ENCODE results near the gene ACYP2. TPM values are rescaled to one million over a fixed set of nuclear protein-coding genes. Genes with fewer than 3 reads are reported as not detected.

The ACYP2 gene
- total RNA-seq, 1 experiment from 2014 or later: 7.0 TPM

DNA sequence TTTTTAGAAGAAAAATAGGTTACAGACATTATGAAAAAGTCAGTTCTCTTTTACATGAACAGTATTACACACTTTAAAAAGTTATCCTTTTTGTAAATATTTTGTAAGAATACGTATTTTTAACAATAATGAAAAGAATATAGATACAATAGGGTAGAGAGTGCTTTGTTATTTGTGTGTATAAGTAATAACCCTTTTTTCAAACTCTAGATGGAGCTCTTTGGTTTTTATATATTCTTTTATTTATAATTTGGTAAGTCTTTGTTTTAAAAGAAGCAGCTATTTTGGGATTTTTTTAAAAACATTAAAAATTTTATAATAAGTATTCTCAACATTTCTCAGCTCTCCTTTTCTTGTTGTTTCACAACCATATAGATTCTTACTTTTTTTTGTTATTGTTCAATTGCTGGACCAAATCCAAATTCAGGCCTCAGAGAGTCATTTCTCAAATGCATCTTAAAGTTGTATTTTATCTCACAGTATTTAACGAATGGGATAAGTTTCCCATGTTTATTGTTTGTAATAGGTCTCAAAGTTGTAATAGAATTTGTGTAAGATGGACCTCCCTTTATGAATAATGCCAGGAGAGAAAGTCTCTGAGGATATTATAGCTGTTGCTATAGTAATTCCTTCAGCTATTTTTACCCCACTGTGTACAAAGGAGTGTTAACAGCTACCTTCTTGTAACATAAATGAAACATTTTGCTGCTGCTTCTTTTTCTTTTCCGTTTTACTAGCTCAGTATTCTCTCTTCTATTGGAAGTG lies 46.4 kb downstream of the ACYP2 start:
- H3K27me3 ChIP-seq: no peaks in the 10 kb centered on the region
- DNase-seq: no peak
- no peak overlapping the region for H3K4me3 ChIP-seq
- H3K36me3 ChIP-seq: no peaks in the 10 kb centered on the region
- no peaks in the 10 kb centered on the region for H3K9me3 ChIP-seq (replicated peaks)
- no peak overlapping the region for H3K27ac ChIP-seq
- H3K4me1 ChIP-seq: no peaks in the 10 kb centered on the region

- H3K4me1 ChIP-seq: no peaks in the 10 kb centered on the region
Observed at GRCh38 chr2:54164106-54164505, 48.7 kb downstream of the ACYP2 start.

DNA sequence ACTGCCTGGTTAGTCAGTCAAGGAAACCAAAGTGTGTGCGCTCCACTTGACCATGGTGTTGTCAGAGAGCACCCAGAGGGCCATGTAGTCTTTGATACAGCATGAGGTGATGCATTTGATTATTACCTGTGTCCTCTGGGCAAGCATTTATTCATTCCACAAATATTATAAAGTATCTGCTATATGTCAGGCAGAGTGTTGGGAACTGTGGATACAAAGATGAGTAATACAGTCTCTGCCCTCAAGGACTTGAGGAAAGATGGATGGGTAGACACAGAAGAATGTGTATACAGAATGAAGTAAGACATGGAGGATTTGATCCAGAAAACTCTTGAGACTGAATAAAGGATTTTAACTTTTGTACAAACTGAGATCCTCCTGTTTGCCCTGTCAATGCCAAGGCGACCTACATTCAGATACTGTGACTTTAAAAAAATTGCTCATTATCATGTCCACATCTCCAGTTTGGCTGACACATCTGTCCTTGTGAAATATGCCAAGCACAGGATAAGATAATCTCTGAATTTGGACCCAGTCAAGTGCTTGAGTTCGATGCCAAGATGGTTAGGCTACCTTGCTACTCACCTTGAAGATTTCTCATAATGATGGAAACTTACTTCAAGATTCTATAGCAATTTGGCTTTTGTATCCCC lies 50.8 kb downstream of the ACYP2 start:
- H3K27me3 ChIP-seq: no peaks in the 10 kb centered on the region
- H3K4me3 ChIP-seq: no peak overlapping the region
- no peaks in the 10 kb centered on the region for H3K36me3 ChIP-seq
- no peak for DNase-seq
- H3K27ac ChIP-seq: no peak overlapping the region
- no peaks in the 10 kb centered on the region for H3K9me3 ChIP-seq (replicated peaks)
- H3K4me1 ChIP-seq: no peaks in the 10 kb centered on the region

More at GRCh38 chr2:54164106-54164505, 48.7 kb downstream of the ACYP2 start:
- DNase-seq: no peak
- Histone ChIP-seq H3K27ac (no peak overlapping the region), H3K4me3 (no peak overlapping the region), H3K27me3 (no peaks in the 10 kb centered on the region), H3K9me3 (replicated peaks) (no peaks in the 10 kb centered on the region), H3K36me3 (no peaks in the 10 kb centered on the region)

GRCh38 chr2:54176577-54176976 lies 61.2 kb downstream of the ACYP2 start:
- Histone ChIP-seq H3K4me1 (no peaks in the 10 kb centered on the region), H3K27ac (no peak overlapping the region), H3K9me3 (replicated peaks) (no peaks in the 10 kb centered on the region), H3K27me3 (no peaks in the 10 kb centered on the region), H3K4me3 (no peak overlapping the region), H3K36me3 (no peaks in the 10 kb centered on the region)
- peak; percentile 76 to 88 for DNase-seq

- DNase-seq: no peak
- Histone ChIP-seq H3K4me3 (no peak overlapping the region), H3K27ac (no peak overlapping the region), H3K4me1 (no peaks in the 10 kb centered on the region), H3K27me3 (no peaks in the 10 kb centered on the region), H3K36me3 (no peaks in the 10 kb centered on the region), H3K9me3 (replicated peaks) (no peaks in the 10 kb centered on the region)
Observed at GRCh38 chr2:54183281-54183680, 67.9 kb downstream of the ACYP2 start.

GRCh38 chr2:54183972-54184371 lies 68.6 kb downstream of the ACYP2 start:
- no peaks in the 10 kb centered on the region for H3K9me3 ChIP-seq (replicated peaks)
- no peak for DNase-seq
- H3K4me1 ChIP-seq: no peaks in the 10 kb centered on the region
- no peaks in the 10 kb centered on the region for H3K36me3 ChIP-seq
- H3K27ac ChIP-seq: no peak overlapping the region
- no peak overlapping the region for H3K4me3 ChIP-seq
- no peaks in the 10 kb centered on the region for H3K27me3 ChIP-seq

GRCh38 chr2:54185105-54185504 lies 69.7 kb downstream of the ACYP2 start:
- Histone ChIP-seq H3K36me3 (no peaks in the 10 kb centered on the region), H3K9me3 (replicated peaks) (no peaks in the 10 kb centered on the region), H3K27ac (no peak overlapping the region), H3K4me3 (no peak overlapping the region), H3K27me3 (no peaks in the 10 kb centered on the region), H3K4me1 (no peaks in the 10 kb centered on the region)
- no peak for DNase-seq

DNA sequence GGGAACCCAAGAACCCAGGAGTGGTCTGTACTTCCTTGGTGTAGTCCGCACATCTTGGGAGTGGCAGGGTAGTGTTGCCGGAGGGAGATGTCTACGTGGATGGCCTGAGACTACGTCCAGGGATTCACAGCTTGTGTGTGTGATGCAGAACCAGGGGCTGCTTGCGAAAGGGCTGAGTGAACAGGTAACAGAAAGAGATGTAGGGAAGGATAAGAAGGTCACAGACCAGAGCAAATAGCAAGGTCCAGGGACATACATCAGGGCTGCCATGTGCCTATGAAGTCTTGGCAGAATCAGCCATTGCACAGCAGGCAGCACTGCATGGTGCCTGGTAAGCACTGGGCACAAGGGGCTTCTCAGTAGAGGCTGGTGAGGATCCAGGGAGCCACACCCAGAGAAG lies 71.9 kb downstream of the ACYP2 start:
- DNase-seq: no peak
- Histone ChIP-seq H3K4me1 (no peaks in the 10 kb centered on the region), H3K27ac (no peak overlapping the region), H3K27me3 (no peaks in the 10 kb centered on the region), H3K4me3 (no peak overlapping the region), H3K9me3 (replicated peaks) (no peaks in the 10 kb centered on the region), H3K36me3 (no peaks in the 10 kb centered on the region)

DNA sequence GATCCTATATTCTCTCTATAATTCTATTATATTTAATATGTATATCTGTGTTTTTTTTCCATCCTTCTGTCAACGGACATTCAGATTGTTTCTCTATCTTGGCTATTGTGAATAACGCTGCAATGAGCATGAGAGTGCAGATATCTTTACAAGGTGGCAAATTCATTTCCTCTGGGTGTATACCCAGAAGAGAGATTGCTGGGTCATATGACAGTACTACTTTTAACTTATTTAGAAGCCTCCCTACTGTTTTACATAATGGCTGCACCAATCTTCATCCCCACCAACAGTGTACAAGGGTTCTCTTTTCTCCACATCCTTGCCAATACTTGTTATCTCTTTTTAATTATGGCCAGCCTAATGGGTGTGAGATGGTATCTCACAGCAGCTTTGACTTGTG lies 74.1 kb downstream of the ACYP2 start:
- no peaks in the 10 kb centered on the region for H3K9me3 ChIP-seq (replicated peaks)
- no peak overlapping the region for H3K4me3 ChIP-seq
- H3K27ac ChIP-seq: no peak overlapping the region
- no peak for DNase-seq
- H3K4me1 ChIP-seq: 0 out of 2 replicates have a peak, but pooled peaks cover 2% of the 10 kb centered on the region
- no peaks in the 10 kb centered on the region for H3K36me3 ChIP-seq
- H3K27me3 ChIP-seq: no peaks in the 10 kb centered on the region

DNA sequence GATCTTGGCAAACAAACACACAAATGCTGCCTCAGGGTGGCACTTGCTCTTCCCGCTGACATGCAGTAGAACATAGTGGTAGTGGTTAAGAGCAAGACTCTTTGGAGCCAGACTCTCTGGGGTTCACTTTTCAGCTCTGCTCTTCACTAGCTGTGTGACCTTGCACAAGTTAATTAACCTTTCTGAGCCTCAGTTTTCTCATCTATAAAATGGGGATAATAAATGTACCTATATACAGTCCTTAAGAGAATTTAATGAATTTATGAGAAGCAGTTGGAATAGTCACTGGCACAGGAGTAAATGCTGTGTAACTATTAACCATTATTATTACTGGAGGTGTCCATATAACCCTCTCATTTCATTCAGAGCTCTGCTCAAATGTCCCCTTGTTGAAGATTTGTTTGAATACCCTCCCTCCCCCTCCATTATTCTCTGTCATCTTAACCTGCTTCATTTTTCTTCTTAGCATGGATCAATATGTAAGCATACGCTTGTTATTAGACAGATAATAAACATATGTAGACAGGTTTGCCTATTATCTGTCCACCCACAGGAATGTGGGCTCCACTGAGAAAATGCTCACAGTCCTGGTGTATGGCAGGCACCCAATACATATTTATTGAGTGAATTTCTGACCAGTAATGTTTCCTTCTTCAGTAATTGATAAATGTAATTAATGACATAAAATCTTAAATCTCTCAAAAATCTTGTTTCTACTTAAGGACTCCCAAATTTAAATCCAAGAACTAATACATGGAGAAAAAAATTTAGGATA lies 76.1 kb downstream of the ACYP2 start:
- Histone ChIP-seq H3K9me3 (replicated peaks) (no peaks in the 10 kb centered on the region), H3K4me1 (0 out of 2 replicates have a peak, but pooled peaks cover 2% of the 10 kb centered on the region), H3K4me3 (no peak overlapping the region), H3K27me3 (no peaks in the 10 kb centered on the region), H3K36me3 (no peaks in the 10 kb centered on the region), H3K27ac (no peak overlapping the region)
- no peak for DNase-seq

DNA sequence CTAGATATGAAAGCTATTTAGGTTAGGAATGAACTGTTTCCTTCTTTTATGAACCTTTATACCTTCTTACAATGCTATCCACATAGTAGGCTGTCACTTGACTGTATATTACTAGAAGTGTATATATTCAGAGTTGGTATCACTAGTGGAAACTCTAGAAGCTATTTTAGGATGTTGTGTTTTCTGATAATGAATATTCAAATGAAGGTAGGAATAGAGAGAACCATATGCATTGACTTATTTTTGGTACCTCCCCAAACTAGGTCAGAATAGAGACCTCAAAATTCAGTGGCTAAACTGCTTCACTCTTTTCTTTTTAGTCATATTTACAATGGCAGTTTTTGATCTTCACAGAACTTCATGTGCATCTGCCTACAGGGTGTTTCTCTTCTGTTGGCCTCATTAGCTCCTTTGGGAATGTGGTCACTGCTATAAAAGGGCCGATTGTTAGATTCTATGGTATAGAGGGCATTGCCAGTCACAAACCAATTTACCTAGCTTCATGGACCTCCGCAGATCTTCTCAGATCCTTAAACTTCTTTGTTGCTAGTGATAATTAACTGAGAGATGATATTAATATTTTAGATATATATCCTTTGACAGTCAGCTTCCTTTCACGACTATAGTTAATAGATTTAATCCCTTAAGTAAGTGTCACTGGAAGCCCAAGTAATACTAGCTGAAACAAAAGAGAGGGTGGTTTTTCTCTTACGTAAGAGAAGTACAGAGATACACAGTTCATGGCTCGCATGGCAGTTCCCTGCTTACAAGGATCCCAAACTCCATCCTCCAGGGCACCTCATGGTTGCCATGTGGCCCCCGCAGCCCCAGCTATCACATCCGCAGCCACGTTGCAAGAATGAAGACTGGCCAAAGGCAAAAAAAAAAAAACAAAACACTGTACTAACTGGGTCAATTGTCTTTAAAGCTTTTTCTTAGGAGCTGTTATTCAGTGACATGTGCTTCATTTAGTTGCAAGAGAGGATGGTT lies 79.6 kb downstream of the ACYP2 start:
- no peaks in the 10 kb centered on the region for H3K9me3 ChIP-seq (replicated peaks)

GRCh38 chr2:54196646-54197045 lies 81.2 kb downstream of the ACYP2 start:
- no peaks in the 10 kb centered on the region for H3K36me3 ChIP-seq
- DNase-seq: no peak
- H3K27me3 ChIP-seq: no peaks in the 10 kb centered on the region

More for the DNA sequence above, 79.6 kb downstream of the ACYP2 start:
- H3K4me3 ChIP-seq: no peak overlapping the region
- DNase-seq: no peak
- H3K36me3 ChIP-seq: no peaks in the 10 kb centered on the region
- no peak overlapping the region for H3K27ac ChIP-seq
- 0 out of 2 replicates have a peak, but pooled peaks cover 2% of the 10 kb centered on the region for H3K4me1 ChIP-seq
- no peaks in the 10 kb centered on the region for H3K27me3 ChIP-seq

GRCh38 chr2:54204476-54204875 lies 89.1 kb downstream of the ACYP2 start:
- H3K4me1 ChIP-seq: peaks cover 22% of the 10 kb centered on the region
- no peak overlapping the region for H3K4me3 ChIP-seq
- H3K27ac ChIP-seq: no peak overlapping the region
- H3K36me3 ChIP-seq: no peaks in the 10 kb centered on the region
- H3K27me3 ChIP-seq: no peaks in the 10 kb centered on the region
- H3K9me3 ChIP-seq (replicated peaks): no peaks in the 10 kb centered on the region
- no peak for DNase-seq

More at GRCh38 chr2:54196646-54197045, 81.2 kb downstream of the ACYP2 start:
- H3K4me1 ChIP-seq: 0 out of 2 replicates have a peak, but pooled peaks cover 2% of the 10 kb centered on the region
- no peaks in the 10 kb centered on the region for H3K9me3 ChIP-seq (replicated peaks)
- H3K27ac ChIP-seq: no peak overlapping the region
- no peak overlapping the region for H3K4me3 ChIP-seq

- Histone ChIP-seq H3K4me1 (peaks cover 23% of the 10 kb centered on the region), H3K27ac (no peak overlapping the region), H3K27me3 (no peaks in the 10 kb centered on the region), H3K4me3 (no peak overlapping the region), H3K36me3 (no peaks in the 10 kb centered on the region), H3K9me3 (replicated peaks) (no peaks in the 10 kb centered on the region)
- peak; percentile 27 to 78 for DNase-seq
Observed at GRCh38 chr2:54206596-54206995, 91.2 kb downstream of the ACYP2 start.

Data from SJCRH30 (cell line).